ENCODE data around the gene CARMIL3.

The CARMIL3 gene

GRCh38 chr14:24110523-24110922 lies 58.7 kb downstream of the CARMIL3 start:
- TF ChIP-seq CTCF (conservative IDR thresholded peaks at IDR 0.05; ENCODE audit: low read depth) = no peak
- no peak for DNase-seq (ENCODE audit: low spot score)
- ChIA-PET POLR2A (ENCODE audit: low non-redundant PET) (no interaction called here), CTCF (interaction anchor here (3.6 kb wide), 1 partner anchor 53 kb away, joined by 39 read pairs; no protein-coding TSS in a partner anchor)
- H3K27ac ChIP-seq = no peak overlapping the region

GRCh38 chr14:24113379-24113800 lies 61.6 kb downstream of the CARMIL3 start:
- no peak for DNase-seq (ENCODE audit: low spot score)
- POLR2A ChIA-PET (ENCODE audit: low non-redundant PET) = interaction anchor here (0.7 to 2.0 kb wide), 7 partner anchors 19 to 129 kb away, joined by 3 to 12 read pairs (median 4); partner anchors contain the start of genes PCK2, PSME1, PSME2 and RNF31
- no peak for TF ChIP-seq CTCF (conservative IDR thresholded peaks at IDR 0.05; ENCODE audit: low read depth)
- CTCF ChIA-PET = interaction anchor here (0.6 kb wide), 2 partner anchors 61 to 74 kb away, joined by 3 read pairs; no protein-coding TSS in a partner anchor
- peak overlapping the region; percentile 99 for H3K27ac ChIP-seq

- H3K27ac ChIP-seq = peak overlapping the region; percentile 99
- POLR2A ChIA-PET (ENCODE audit: low non-redundant PET) = interaction anchor here (0.7 to 2.0 kb wide), 10 partner anchors 10 to 128 kb away, joined by 3 to 12 read pairs (median 4); partner anchors contain the start of genes IRF9, PCK2, PSME1 and PSME2
- DNase-seq (ENCODE audit: low spot score) = peak; percentile 78
- no peak for TF ChIP-seq CTCF (conservative IDR thresholded peaks at IDR 0.05; ENCODE audit: low read depth)
- CTCF ChIA-PET = interaction anchor here (0.6 kb wide), 2 partner anchors 61 to 73 kb away, joined by 3 read pairs; no protein-coding TSS in a partner anchor
These were observed 62.2 kb downstream of the CARMIL3 start for GRCh38 chr14:24113801-24114531.

- DNase-seq (ENCODE audit: low spot score) = peak; percentile 99
- peak within 1 kb of the TSS; percentile 99 for H3K27ac ChIP-seq
- ChIA-PET CTCF (no interaction called here), POLR2A (ENCODE audit: low non-redundant PET) (interaction anchor here (0.7 to 2.0 kb wide), 10 partner anchors 9 to 769 kb away, joined by 3 to 12 read pairs (median 4); partner anchors contain the start of genes IRF9, PCK2, PSME1 and PSME2)
- no peak for TF ChIP-seq CTCF (conservative IDR thresholded peaks at IDR 0.05; ENCODE audit: low read depth)
These were observed 63.0 kb downstream of the CARMIL3 start, which contains the start of the genes DCAF11 and NRL for GRCh38 chr14:24114532-24115421. TSS of gene DCAF11 (plus strand) at chr14:24114777. CDS start at chr14:24115595, 818 bp downstream. TSS of gene NRL (minus strand) at chr14:24114949. CDS start at chr14:24082848, 32,101 bp downstream.

- no peak for DNase-seq (ENCODE audit: low spot score)
- POLR2A ChIA-PET (ENCODE audit: low non-redundant PET) = interaction anchor here (0.7 to 1.7 kb wide), 2 partner anchors 31 to 770 kb away, joined by 3 read pairs; partner anchors contain the start of gene RNF31
- CTCF ChIA-PET = interaction anchor here (0.5 kb wide), 1 partner anchor 149 kb away, joined by 3 read pairs; no protein-coding TSS in a partner anchor
- H3K27ac ChIP-seq = peak overlapping the region; percentile 99
- no peak for TF ChIP-seq CTCF (conservative IDR thresholded peaks at IDR 0.05; ENCODE audit: low read depth)
These were observed 63.8 kb downstream of the CARMIL3 start for GRCh38 chr14:24115422-24116127.

All from RWPE1 (cell line).